ENCODE results near the gene FAM170B.

The FAM170B gene

GRCh38 chr10:49089152-49089551, 44.7 kb downstream of the FAM170B start:
- Histone ChIP-seq H3K27ac (no peak overlapping the region), H3K27me3 (no peaks in the 10 kb centered on the region), H3K9me3 (no peaks in the 10 kb centered on the region), H3K4me1 (ENCODE audit: control insufficient read depth in 1 of 2, insufficient read depth in 1 of 2, low read depth in 1 of 2, low read length in 1 of 2) (no peaks in the 10 kb centered on the region), H3K4me3 (ENCODE audit: low read depth in 1 of 2, low read length in 1 of 2) (no peak overlapping the region), H3K36me3 (no peaks in the 10 kb centered on the region)
- TF ChIP-seq CTCF (IDR thresholded peaks at IDR 0.05), result no peak

DNA sequence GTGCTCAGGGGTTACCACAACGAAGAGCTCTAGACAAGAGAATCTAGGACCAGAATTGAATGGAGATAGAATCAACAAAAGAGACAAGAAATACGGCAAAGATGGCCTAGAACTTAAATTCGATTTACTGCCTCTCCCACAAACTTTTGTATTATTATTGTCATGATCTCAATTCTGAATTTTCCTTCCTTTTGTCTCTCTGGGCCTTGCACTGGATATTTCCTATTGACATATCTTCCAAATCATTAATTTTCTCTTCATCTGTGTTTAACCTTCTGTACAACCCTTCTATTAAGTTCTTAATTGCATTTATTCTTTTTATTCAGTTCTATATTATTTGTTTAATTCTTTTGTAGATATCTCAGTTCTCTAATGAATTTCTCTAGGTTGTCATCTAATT, 46.9 kb downstream of the FAM170B start:
- Histone ChIP-seq H3K36me3 (no peaks in the 10 kb centered on the region), H3K27ac (no peak overlapping the region), H3K27me3 (no peaks in the 10 kb centered on the region), H3K9me3 (no peaks in the 10 kb centered on the region), H3K4me1 (ENCODE audit: control insufficient read depth in 1 of 2, insufficient read depth in 1 of 2, low read depth in 1 of 2, low read length in 1 of 2) (no peaks in the 10 kb centered on the region), H3K4me3 (ENCODE audit: low read depth in 1 of 2, low read length in 1 of 2) (no peak overlapping the region)
- no peak for TF ChIP-seq CTCF (IDR thresholded peaks at IDR 0.05)

- Histone ChIP-seq H3K27me3 (no peaks in the 10 kb centered on the region), H3K4me3 (ENCODE audit: low read depth in 1 of 2, low read length in 1 of 2) (no peak overlapping the region), H3K27ac (no peak overlapping the region)
Observed at GRCh38 chr10:49083261-49083660, 50.6 kb downstream of the FAM170B start.

GRCh38 chr10:49082766-49083165, 51.1 kb downstream of the FAM170B start:
- Histone ChIP-seq H3K27ac (no peak overlapping the region), H3K9me3 (no peaks in the 10 kb centered on the region), H3K4me1 (ENCODE audit: control insufficient read depth in 1 of 2, insufficient read depth in 1 of 2, low read depth in 1 of 2, low read length in 1 of 2) (no peaks in the 10 kb centered on the region), H3K4me3 (ENCODE audit: low read depth in 1 of 2, low read length in 1 of 2) (no peak overlapping the region), H3K27me3 (no peaks in the 10 kb centered on the region), H3K36me3 (no peaks in the 10 kb centered on the region)
- TF ChIP-seq CTCF (IDR thresholded peaks at IDR 0.05), result no peak

More at GRCh38 chr10:49083261-49083660, 50.6 kb downstream of the FAM170B start:
- Histone ChIP-seq H3K36me3 (no peaks in the 10 kb centered on the region), H3K4me1 (ENCODE audit: control insufficient read depth in 1 of 2, insufficient read depth in 1 of 2, low read depth in 1 of 2, low read length in 1 of 2) (no peaks in the 10 kb centered on the region), H3K9me3 (no peaks in the 10 kb centered on the region)
- TF ChIP-seq CTCF (IDR thresholded peaks at IDR 0.05), result no peak

- Histone ChIP-seq H3K4me3 (ENCODE audit: low read depth in 1 of 2, low read length in 1 of 2) (no peak overlapping the region), H3K4me1 (ENCODE audit: control insufficient read depth in 1 of 2, insufficient read depth in 1 of 2, low read depth in 1 of 2, low read length in 1 of 2) (no peaks in the 10 kb centered on the region), H3K27me3 (peaks cover 7% of the 10 kb centered on the region), H3K27ac (no peak overlapping the region), H3K9me3 (no peaks in the 10 kb centered on the region), H3K36me3 (no peaks in the 10 kb centered on the region)
- no peak for TF ChIP-seq CTCF (IDR thresholded peaks at IDR 0.05)
Observed at GRCh38 chr10:49081547-49082275, 52.1 kb downstream of the FAM170B start.

Data from neutrophil (primary cell).